ENCODE measurements around the gene DDT.
"Not testable (repeated sequence)": the region's sequence is repeated elsewhere in the genome, so short reads cannot be mapped to it uniquely, and the experiment has no call there.

DNA sequence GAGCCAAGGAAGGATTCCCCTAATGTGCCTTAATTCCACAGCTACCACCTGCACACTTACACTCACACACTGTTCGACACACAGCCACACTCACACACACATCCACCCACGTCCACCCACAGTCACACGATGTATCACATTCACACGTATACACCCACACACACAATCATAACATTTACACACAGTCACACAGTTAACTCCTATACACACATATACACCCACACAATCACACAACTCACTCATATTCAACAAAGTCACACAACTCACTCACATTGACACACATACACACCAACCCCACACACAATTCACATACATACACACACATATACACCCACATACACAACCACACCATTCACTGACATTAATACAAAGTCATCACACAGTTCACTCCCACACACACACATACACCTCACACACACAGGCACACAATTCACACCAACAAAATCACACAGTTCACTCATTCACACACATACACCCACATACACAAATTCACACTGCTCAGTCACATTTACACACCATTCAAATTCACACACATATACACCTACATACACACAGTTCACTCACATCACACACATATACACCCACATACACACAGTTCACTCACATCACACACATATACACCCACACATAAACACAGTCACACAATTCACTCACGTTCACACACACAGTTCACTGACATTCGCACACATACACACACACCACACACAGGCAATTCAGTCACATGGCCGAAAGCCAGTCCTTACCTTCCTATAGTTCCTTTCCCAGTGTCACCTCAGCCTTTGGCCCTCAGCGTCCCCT lies 19.8 kb downstream of the DDT start:
- TF ChIP-seq, protein P1, sequence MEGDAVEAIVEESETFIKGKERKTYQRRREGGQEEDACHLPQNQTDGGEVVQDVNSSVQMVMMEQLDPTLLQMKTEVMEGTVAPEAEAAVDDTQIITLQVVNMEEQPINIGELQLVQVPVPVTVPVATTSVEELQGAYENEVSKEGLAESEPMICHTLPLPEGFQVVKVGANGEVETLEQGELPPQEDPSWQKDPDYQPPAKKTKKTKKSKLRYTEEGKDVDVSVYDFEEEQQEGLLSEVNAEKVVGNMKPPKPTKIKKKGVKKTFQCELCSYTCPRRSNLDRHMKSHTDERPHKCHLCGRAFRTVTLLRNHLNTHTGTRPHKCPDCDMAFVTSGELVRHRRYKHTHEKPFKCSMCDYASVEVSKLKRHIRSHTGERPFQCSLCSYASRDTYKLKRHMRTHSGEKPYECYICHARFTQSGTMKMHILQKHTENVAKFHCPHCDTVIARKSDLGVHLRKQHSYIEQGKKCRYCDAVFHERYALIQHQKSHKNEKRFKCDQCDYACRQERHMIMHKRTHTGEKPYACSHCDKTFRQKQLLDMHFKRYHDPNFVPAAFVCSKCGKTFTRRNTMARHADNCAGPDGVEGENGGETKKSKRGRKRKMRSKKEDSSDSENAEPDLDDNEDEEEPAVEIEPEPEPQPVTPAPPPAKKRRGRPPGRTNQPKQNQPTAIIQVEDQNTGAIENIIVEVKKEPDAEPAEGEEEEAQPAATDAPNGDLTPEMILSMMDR (IDR thresholded peaks at IDR 0.05; ENCODE audit: insufficient read depth, low read length), result not testable (repeated sequence)
- not testable (repeated sequence) for TF ChIP-seq SPI1 (IDR thresholded peaks at IDR 0.05; ENCODE audit: borderline replicate concordance, low read depth); POLR2AphosphoS5 (IDR thresholded peaks at IDR 0.05; ENCODE audit: low read depth); GABPA (IDR thresholded peaks at IDR 0.05; ENCODE audit: low read depth)
- TF ChIP-seq, protein P2, sequence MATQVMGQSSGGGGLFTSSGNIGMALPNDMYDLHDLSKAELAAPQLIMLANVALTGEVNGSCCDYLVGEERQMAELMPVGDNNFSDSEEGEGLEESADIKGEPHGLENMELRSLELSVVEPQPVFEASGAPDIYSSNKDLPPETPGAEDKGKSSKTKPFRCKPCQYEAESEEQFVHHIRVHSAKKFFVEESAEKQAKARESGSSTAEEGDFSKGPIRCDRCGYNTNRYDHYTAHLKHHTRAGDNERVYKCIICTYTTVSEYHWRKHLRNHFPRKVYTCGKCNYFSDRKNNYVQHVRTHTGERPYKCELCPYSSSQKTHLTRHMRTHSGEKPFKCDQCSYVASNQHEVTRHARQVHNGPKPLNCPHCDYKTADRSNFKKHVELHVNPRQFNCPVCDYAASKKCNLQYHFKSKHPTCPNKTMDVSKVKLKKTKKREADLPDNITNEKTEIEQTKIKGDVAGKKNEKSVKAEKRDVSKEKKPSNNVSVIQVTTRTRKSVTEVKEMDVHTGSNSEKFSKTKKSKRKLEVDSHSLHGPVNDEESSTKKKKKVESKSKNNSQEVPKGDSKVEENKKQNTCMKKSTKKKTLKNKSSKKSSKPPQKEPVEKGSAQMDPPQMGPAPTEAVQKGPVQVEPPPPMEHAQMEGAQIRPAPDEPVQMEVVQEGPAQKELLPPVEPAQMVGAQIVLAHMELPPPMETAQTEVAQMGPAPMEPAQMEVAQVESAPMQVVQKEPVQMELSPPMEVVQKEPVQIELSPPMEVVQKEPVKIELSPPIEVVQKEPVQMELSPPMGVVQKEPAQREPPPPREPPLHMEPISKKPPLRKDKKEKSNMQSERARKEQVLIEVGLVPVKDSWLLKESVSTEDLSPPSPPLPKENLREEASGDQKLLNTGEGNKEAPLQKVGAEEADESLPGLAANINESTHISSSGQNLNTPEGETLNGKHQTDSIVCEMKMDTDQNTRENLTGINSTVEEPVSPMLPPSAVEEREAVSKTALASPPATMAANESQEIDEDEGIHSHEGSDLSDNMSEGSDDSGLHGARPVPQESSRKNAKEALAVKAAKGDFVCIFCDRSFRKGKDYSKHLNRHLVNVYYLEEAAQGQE (IDR thresholded peaks at IDR 0.05; ENCODE audit: insufficient replicate concordance, low read depth), result not testable (repeated sequence)

Data from HL-60 (cell line).